ENCODE measurements around the gene FUZ. TPM values are rescaled to one million over a fixed set of nuclear protein-coding genes. Genes with fewer than 3 reads are reported as not detected.

The FUZ gene
- total and polyA plus RNA-seq, 4 donors: 18.4 to 36.8 (median 30.2) TPM

- DNase-seq: peak; percentile 92 to 97 (median 95)
- ATAC-seq (ENCODE audit: insufficient read depth, low FRiP score): no peak
- 71% methylated on average over 32 to 38 of the region's 38 CpGs for WGBS, 2 donors
- H3K4me1 ChIP-seq (ENCODE audit: control insufficient read depth in 5 of 5, insufficient read depth in 5 of 5, low read length in 5 of 5): peaks cover 0 to 9% (median 0%) of the 10 kb centered on the region in 5 donors
- peaks cover 7 to 67% (median 28%) of the 10 kb centered on the region in 4 donors for H3K36me3 ChIP-seq (ENCODE audit: control insufficient read depth in 4 of 4, insufficient read depth in 4 of 4, low read length in 4 of 4)
- H3K4me3 ChIP-seq: no peak overlapping the region
- H3K27me3 ChIP-seq (ENCODE audit: control insufficient read depth in 3 of 3, insufficient read depth in 3 of 3, low read length in 2 of 3): no peaks in the 10 kb centered on the region
- H3K9ac ChIP-seq (ENCODE audit: insufficient read depth in 1 of 2, low read length in 2 of 2): no peak overlapping the region
- no peaks in the 10 kb centered on the region for H3K9me3 ChIP-seq (ENCODE audit: control insufficient read depth in 4 of 4, insufficient read depth in 3 of 4, low read length in 3 of 4)
- no peak overlapping the region for H3K27ac ChIP-seq (ENCODE audit: low read depth in 1 of 2, low read length in 1 of 2)
- no peak for TF ChIP-seq CTCF (IDR thresholded peaks at IDR 0.05; ENCODE audit: control extremely low read depth, extremely low read depth)
Observed at GRCh38 chr19:49801966-49802661, 11.0 kb downstream of the FUZ start.

DNA sequence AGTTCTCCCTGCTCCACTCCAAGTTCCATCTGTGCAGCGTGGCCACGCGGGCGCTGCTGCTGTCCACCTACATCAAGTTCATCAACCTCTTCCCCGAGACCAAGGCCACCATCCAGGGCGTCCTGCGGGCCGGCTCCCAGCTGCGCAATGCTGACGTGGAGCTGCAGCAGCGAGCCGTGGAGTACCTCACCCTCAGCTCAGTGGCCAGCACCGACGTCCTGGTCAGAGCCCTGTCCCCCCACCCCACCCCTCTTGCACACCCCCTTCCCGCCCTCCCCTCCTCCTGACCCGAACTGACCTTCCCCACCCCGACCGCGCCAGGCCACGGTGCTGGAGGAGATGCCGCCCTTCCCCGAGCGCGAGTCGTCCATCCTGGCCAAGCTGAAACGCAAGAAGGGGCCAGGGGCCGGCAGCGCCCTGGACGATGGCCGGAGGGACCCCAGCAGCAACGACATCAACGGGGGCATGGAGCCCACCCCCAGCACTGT, 11.6 kb downstream of the FUZ start:
- Histone ChIP-seq H3K36me3 (ENCODE audit: control insufficient read depth in 4 of 4, insufficient read depth in 4 of 4, low read length in 4 of 4) (peaks cover 13 to 70% (median 33%) of the 10 kb centered on the region in 4 donors), H3K4me3 (no peak overlapping the region), H3K27ac (ENCODE audit: low read depth in 1 of 2, low read length in 1 of 2) (no peak overlapping the region), H3K9me3 (ENCODE audit: control insufficient read depth in 4 of 4, insufficient read depth in 3 of 4, low read length in 3 of 4) (no peaks in the 10 kb centered on the region), H3K4me1 (ENCODE audit: control insufficient read depth in 5 of 5, insufficient read depth in 5 of 5, low read length in 5 of 5) (peaks cover 0 to 9% (median 0%) of the 10 kb centered on the region in 5 donors), H3K9ac (ENCODE audit: insufficient read depth in 1 of 2, low read length in 2 of 2) (no peak overlapping the region), H3K27me3 (ENCODE audit: control insufficient read depth in 3 of 3, insufficient read depth in 3 of 3, low read length in 2 of 3) (no peaks in the 10 kb centered on the region)
- TF ChIP-seq CTCF (IDR thresholded peaks at IDR 0.05; ENCODE audit: control extremely low read depth, extremely low read depth): no peak
- ATAC-seq (ENCODE audit: insufficient read depth, low FRiP score) (no peak), DNase-seq (no peak)
- 84 to 90% methylated on average over 32 of the region's 32 CpGs for WGBS, 2 donors

DNA sequence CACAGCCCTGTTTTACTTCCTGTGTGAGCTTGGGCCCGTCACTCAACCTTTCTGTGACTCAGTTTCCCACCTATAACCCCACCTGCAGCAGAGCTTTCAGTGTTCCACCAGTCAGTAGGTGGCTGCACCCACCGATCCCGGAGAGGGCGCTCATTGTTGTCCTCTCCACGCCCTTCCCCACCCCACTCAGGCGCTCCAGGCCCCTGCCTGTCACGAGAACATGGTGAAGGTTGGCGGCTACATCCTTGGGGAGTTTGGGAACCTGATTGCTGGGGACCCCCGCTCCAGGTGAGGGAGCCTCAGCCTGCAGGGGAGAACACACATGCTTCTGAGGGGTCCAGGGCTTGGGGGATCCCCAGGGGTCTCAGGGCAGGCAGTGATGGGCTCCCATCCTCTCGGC, 12.3 kb downstream of the FUZ start:
- Histone ChIP-seq H3K4me3 (no peak overlapping the region), H3K27ac (ENCODE audit: low read depth in 1 of 2, low read length in 1 of 2) (no peak overlapping the region), H3K9ac (ENCODE audit: insufficient read depth in 1 of 2, low read length in 2 of 2) (no peak overlapping the region), H3K9me3 (ENCODE audit: control insufficient read depth in 4 of 4, insufficient read depth in 3 of 4, low read length in 3 of 4) (no peaks in the 10 kb centered on the region), H3K27me3 (ENCODE audit: control insufficient read depth in 3 of 3, insufficient read depth in 3 of 3, low read length in 2 of 3) (no peaks in the 10 kb centered on the region), H3K4me1 (ENCODE audit: control insufficient read depth in 5 of 5, insufficient read depth in 5 of 5, low read length in 5 of 5) (peaks cover 0 to 9% (median 0%) of the 10 kb centered on the region in 5 donors), H3K36me3 (ENCODE audit: control insufficient read depth in 4 of 4, insufficient read depth in 4 of 4, low read length in 4 of 4) (peaks cover 18 to 72% (median 39%) of the 10 kb centered on the region in 4 donors)
- DNase-seq (no peak), ATAC-seq (ENCODE audit: insufficient read depth, low FRiP score) (no peak)
- TF ChIP-seq CTCF (IDR thresholded peaks at IDR 0.05; ENCODE audit: control extremely low read depth, extremely low read depth): no peak
- WGBS, 2 donors: 93 to 94% methylated on average over 10 of the region's 10 CpGs
